Epithelial cell of prostate (primary cell): ENCODE measurements around the gene N4BP2L1.

Experiments
- DNase-seq: peaks from one replicate; pipeline ENCODE4 v3.0.0-alpha.2; 2011; ENCODE audit warnings: low read depth, low spot score
- H3K27ac ChIP-seq: fragments of 450-650 bp; 2 replicates; pipeline ENCODE4 v1.5.1; 2017; ENCODE audit warnings: mild to moderate bottlenecking

Gene N4BP2L1

GRCh38 chr13:32438871-32439270, 10.9 kb upstream of the N4BP2L1 start:
- no peak for DNase-seq
- H3K27ac ChIP-seq = no peak overlapping the region

DNA sequence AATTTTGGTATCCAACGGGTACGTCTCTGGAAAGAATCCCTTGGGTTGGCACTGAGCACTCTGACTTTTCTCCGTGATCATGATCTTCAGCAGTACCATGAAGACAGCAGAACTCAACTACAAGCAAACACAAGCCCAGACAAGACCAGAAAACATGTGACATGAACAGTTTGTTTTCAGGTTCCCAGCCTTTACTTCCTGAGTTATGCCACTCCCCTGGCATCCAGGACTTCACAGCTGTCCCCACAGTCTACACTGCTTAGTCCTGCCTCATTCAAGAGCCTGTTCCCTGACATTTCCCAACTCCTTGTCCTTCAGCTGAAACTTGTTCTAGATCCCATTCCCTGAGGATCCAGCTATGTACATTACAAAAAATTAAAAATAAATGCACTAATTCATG, 4.9 kb upstream of the N4BP2L1 start:
- peak; percentile 56 for DNase-seq
- H3K27ac ChIP-seq = peak overlapping the region; percentile 49

- H3K27ac ChIP-seq = no peak overlapping the region
- no peak for DNase-seq
Observed at GRCh38 chr13:32431361-32431760, 3.4 kb upstream of the N4BP2L1 start.

GRCh38 chr13:32430018-32430747, 2.3 kb upstream of the N4BP2L1 start:
- no peak for DNase-seq
- H3K27ac ChIP-seq = no peak overlapping the region

GRCh38 chr13:32429433-32429909, 1.5 kb upstream of the N4BP2L1 start:
- DNase-seq = no peak
- no peak overlapping the region for H3K27ac ChIP-seq

- H3K27ac ChIP-seq = no peak overlapping the region
- no peak for DNase-seq
Observed at GRCh38 chr13:32428581-32429432, 877 bp upstream of the N4BP2L1 start.

DNA sequence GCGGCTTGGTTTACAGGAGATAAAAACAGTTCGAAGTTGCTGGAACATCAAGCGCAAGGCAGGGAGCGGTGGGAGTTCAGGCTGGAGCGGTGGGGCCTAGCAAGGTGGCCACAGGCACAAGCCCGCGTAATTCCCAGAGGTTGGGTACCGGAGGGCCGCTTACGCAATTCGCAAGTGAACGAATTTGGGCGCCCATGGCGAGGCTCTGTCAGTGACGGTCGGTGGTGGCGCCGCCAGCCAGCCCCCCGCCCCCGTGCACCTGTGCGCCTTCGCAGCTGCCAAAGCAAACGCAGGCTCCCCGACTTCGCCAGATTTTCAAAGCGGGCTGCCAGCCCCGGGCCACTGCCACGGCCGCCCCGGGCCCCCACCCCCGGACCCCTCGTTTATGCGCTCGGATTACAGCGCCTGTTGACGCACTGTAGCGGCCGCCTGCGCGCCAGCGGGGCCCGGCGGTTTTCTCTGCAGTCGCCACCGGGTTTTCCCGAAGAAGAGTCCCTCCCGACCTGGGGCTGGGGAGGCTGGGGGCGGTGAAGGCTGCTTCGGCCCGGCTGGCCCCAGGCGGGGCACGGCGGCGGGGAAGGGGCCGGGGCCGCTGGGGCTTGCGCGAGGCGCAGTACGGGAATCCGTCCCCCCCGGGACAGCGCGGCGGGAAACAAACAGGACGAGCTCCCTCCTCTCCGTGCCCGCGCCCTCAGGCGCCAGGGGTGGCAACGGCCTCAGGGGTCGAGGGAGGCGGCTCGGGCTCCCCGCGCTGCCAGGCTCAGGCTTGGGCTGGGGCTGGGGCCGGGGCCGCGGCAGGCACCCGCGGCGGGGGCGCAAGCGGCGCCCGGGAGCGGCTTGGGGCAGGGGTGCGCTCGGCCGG, 709 bp downstream of the N4BP2L1 start:
- no peak overlapping the region for H3K27ac ChIP-seq
- no peak for DNase-seq

- DNase-seq = no peak
- no peak overlapping the region for H3K27ac ChIP-seq
Observed at GRCh38 chr13:32426191-32426989, 1.5 kb downstream of the N4BP2L1 start.

- no peak for DNase-seq
- no peak overlapping the region for H3K27ac ChIP-seq
Observed at GRCh38 chr13:32425158-32425557, 2.8 kb downstream of the N4BP2L1 start.

GRCh38 chr13:32423592-32423991, 4.3 kb downstream of the N4BP2L1 start:
- DNase-seq = no peak
- no peak overlapping the region for H3K27ac ChIP-seq

DNA sequence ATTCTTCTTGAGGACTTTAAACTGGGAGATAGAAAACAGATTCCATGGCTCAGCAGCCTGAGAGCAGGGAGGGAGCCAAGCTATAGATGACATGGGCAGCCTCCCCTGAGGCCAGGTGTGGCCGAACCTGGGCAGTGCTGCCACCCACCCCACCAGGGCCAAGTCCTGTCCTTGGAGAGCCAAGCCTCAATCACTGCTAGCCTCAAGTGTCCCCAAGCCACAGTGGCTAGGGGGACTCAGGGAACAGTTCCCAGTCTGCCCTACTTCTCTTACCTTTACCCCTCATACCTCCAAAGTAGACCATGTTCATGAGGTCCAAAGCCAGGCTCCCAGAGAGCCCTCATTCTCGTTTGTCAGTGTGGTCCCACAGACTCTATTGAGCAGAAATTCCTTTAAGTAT, 8.1 kb downstream of the N4BP2L1 start:
- no peak overlapping the region for H3K27ac ChIP-seq
- DNase-seq = no peak

DNA sequence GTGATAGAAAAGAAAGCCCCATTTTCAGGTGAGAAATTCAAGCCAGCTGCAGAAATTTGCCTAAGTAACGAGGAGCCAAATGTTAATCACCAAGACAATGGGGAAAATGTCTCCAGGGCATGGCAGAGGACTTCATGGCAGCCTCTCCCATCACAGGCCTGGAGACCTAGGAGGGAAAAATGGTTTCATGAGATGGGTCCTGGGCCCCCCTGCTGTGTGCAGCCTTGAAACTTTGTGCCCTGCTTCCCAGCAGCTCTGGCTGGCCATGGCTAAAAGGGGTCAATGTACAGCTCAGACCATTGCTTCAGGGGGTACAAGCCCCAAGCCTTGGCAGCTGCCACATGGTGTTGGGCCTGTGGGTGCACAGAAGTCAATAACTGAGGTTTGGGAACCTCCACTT, 9.9 kb downstream of the N4BP2L1 start:
- H3K27ac ChIP-seq = no peak overlapping the region
- no peak for DNase-seq

DNA sequence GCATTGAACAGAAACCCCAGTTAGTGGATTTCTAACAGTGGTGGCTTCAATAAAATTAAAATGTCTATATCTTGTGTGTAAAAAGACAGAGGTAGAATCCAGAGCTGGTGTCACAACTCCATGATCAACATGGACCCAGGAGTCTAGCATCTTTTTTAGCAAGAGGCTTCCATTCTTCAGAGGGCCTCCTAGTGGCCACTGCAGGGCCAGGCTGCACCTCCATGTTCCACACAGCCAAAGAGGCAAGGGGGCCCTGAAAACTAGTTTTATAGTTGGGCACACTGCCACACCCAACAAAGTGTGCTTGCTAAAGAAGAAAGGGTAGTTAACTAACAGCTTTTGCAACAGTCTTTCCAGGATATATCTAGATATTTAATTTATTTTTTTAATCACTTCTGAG, 12.9 kb downstream of the N4BP2L1 start:
- no peak for DNase-seq
- H3K27ac ChIP-seq = no peak overlapping the region

DNA sequence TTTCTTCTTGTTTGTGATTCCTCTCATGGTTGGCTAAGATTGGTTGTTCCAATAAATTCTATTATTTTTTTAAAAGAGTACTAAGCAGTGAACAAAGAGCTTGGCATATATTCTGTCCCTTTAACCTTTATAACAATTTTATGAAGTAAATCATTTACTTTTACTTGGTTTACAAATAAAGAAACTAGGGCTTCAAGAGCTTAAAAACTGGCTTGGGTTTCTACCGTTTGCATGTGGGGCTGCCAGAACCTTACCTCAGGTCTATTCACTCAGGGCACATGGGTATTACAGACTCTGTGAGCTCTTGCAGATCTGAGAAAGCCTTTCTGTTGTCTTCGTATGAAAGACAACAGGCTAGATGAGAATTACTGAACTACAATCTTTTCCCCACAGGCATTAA, 13.3 kb downstream of the N4BP2L1 start:
- no peak overlapping the region for H3K27ac ChIP-seq
- DNase-seq = no peak

DNA sequence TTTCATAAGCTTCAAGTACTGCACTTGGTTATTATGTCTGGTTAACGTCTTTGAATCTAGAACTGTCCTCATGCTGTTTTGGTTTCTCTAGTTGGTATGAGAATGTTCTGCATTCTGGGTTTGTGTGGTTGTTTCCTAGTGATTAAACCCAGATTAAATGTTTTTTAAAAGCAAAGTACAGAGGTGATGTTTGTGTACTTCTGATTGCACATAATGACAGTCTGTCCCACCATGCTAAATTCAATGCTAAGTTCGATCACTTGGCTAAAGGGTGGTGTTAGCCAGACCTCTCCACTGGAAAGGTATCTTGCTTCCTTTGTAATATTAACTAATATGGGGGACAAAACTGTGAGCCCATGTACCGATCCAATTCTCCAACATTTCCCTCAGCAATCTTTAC, 14.6 kb downstream of the N4BP2L1 start:
- no peak for DNase-seq
- H3K27ac ChIP-seq = no peak overlapping the region

DNA sequence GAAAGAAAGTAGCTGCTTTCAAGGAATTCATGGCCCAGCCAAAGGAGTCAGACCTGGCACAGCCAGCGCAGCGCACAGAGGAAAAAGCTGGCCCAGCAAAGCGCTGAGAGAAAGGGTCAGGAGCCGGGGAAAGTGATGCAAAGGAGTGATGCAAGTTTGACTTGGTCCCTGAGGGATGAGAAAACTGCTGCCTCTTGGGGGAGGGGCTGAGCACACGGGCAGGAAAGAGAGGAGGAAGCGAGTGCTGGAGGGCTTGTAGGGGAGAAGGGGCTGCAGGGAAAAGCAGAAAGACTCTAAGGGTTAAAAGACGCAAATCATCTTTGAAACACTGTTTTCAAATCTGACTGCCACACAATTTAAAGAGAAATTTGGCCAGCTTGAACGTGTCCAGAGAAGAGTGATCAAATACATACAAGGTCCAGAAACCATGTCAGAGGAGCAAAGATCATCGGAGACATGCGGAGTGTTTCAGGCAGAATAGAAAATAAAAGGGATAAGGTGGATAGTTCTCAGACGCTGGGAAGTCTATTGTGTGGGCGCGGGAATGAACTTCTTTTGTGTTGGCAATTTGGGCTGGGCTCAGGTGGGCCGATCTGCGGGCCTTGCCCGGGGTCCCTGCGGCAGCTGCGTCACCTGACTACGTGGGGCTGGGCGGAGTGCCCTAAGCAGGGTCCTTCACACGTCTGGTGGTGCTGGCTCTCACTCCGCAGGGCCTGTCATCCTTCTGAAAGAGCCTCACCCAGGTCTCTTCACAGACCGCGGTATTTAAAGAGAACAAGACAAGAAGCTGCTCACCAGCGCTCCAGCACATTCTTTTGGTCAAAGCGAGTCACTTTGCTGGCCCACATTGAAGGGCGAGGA, 18.1 kb downstream of the N4BP2L1 start:
- no peak overlapping the region for H3K27ac ChIP-seq
- no peak for DNase-seq

DNA sequence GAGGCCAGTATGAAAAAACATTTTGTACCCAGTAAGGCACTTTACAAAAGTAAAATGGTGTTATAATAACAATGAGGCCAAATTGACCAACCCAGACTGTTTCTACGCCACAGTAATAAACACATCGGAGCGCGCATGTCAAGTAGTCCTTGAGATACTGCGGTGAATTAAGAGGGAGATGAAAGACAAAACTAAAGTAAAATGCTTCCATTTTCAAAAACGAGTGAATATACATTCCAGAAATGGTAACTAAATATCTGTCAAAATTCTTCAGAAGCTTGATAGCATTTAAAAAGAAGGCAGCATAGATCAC, 19.0 kb downstream of the N4BP2L1 start:
- DNase-seq = no peak
- no peak overlapping the region for H3K27ac ChIP-seq

GRCh38 chr13:32408296-32409000, 19.5 kb downstream of the N4BP2L1 start:
- H3K27ac ChIP-seq = no peak overlapping the region
- DNase-seq = no peak
